Hypothalamus (tissue), 51 donors: Measurements from ENCODE around the gene PRR12.

Source experiments
- DNase-seq, 51 donors: peaks; one replicate each; lab custom pipeline; 2025; lab: John Stamatoyannopoulos, UW

Gene PRR12

GRCh38 chr19:49590971-49591730 lies at the start of gene PRR12:
Gene PRR12, plus strand, starts transcription at chr19:49591182. Its CDS starts 473 bp downstream, at chr19:49591655.
- DNase-seq: peak in 48 of 51 donors; percentile 27 to 94 (median 66)

GRCh38 chr19:49541914-49542313 lies 49.1 kb upstream of the PRR12 start:
- no peak for DNase-seq

GRCh38 chr19:49542446-49542845 lies 48.5 kb upstream of the PRR12 start:
- no peak for DNase-seq

- DNase-seq: no peak
Measured at GRCh38 chr19:49543032-49543431, 48.0 kb upstream of the PRR12 start.

- no peak for DNase-seq
Measured at GRCh38 chr19:49544154-49544553, 46.8 kb upstream of the PRR12 start.

GRCh38 chr19:49546825-49547565 lies 44.0 kb upstream of the PRR12 start:
- DNase-seq: peak in 37 of 51 donors; percentile 4 to 84 (median 42)

GRCh38 chr19:49549045-49549444 lies 41.9 kb upstream of the PRR12 start:
- DNase-seq: no peak

- no peak for DNase-seq
Measured at GRCh38 chr19:49551531-49551930, 39.5 kb upstream of the PRR12 start.

GRCh38 chr19:49552749-49553148 lies 38.2 kb upstream of the PRR12 start:
- DNase-seq: no peak

- no peak for DNase-seq
Measured at GRCh38 chr19:49553451-49554271, 37.3 kb upstream of the PRR12 start.

- DNase-seq: no peak
Measured at GRCh38 chr19:49554701-49555181, 36.2 kb upstream of the PRR12 start.

- DNase-seq: peak in 12 of 51 donors; percentile 6 to 49 (median 20)
Measured at GRCh38 chr19:49555600-49556411, 35.2 kb upstream of the PRR12 start.

- DNase-seq: no peak
Measured at GRCh38 chr19:49556412-49557398, 34.3 kb upstream of the PRR12 start.

- no peak for DNase-seq
Measured at GRCh38 chr19:49557641-49558325, 33.2 kb upstream of the PRR12 start.

GRCh38 chr19:49558591-49558990 lies 32.4 kb upstream of the PRR12 start:
- DNase-seq: no peak

- DNase-seq: no peak
Measured at GRCh38 chr19:49559443-49559842, 31.5 kb upstream of the PRR12 start.

- no peak for DNase-seq
Measured at GRCh38 chr19:49559928-49560327, 31.1 kb upstream of the PRR12 start.

- DNase-seq: peak in 35 of 51 donors; percentile 6 to 72 (median 39)
Measured at GRCh38 chr19:49560358-49560900, 30.6 kb upstream of the PRR12 start.
